Peyer's patch (tissue), 4 donors: ENCODE data around the gene TSLP. TPM values are rescaled to one million over a fixed set of nuclear protein-coding genes. Genes with fewer than 3 reads are reported as not detected.

Source experiments
- DNase-seq, 3 donors: peaks; one replicate each; pipeline ENCODE4 v3.0.0-alpha.2; 2017 to 2019
- H3K27ac ChIP-seq, 4 donors: fragments of 200-600 bp; sonication (generic); one replicate each; pipeline ENCODE4 v1.5.1; 2016 to 2019
- H3K27me3 ChIP-seq, 2 donors: fragments of 200-600 bp; sonication (generic); one replicate each; pipeline ENCODE4 v1.5.1; 2019
- H3K36me3 ChIP-seq, 3 donors: fragments of 200-600 bp; sonication (generic); one replicate each; pipeline ENCODE4 v1.5.1; 2016 to 2019
- H3K4me1 ChIP-seq, 4 donors: fragments of 200-600 bp; sonication (generic); one replicate each; pipeline ENCODE4 v1.5.1; 2016 to 2019
- H3K4me3 ChIP-seq, 4 donors: fragments of 200-600 bp; sonication (generic); 1 replicate in 3 of 4; 2 replicates in 1 of 4; pipeline ENCODE4 v1.5.1; 2016 to 2019; ENCODE audit warnings: mild to moderate bottlenecking in 1 of 4
- H3K9me3 ChIP-seq, 4 donors: fragments of 200-600 bp; sonication (generic); one replicate each; pipeline ENCODE4 v1.5.1; 2016 to 2019; ENCODE audit warnings: mild to moderate bottlenecking in 1 of 4
- CTCF ChIP-seq, 6 experiments: fragments of 450-650 bp in 4 of 6; fragments of 200-600 bp in 2 of 6; sonication (generic) in 1 of 6; IDR thresholded peaks; one replicate each; pipeline ENCODE4 v1.5.1; 2017 to 2019; ENCODE audit warnings: antibody characterized with exemption in 6 of 6, mild to moderate bottlenecking in 3 of 6, moderate library complexity in 1 of 6
- POLR2A ChIP-seq, 2 donors: fragments of 450-650 bp; IDR thresholded peaks; one replicate each; pipeline ENCODE4 v1.5.1; 2017; ENCODE audit warnings: antibody characterized with exemption in 2 of 2, mild to moderate bottlenecking in 2 of 2, moderate library complexity in 2 of 2
- total RNA-seq, 4 donors: library from RNA; depleted of rRNA; stranded (reverse); fragments of >200 nt; gene quantifications; one replicate each; pipeline ENCODE4 v1.1.0, GENCODE V29; 2016

TSLP gene
- total RNA-seq, 4 donors from 2014 or later = 0.35 to 0.40 TPM; not detected in 2

GRCh38 chr5:111076091-111076490 is 4.6 kb downstream of the TSLP start:
- DNase-seq = no peak
- Histone ChIP-seq H3K4me3 (no peak overlapping the region), H3K4me1 (peaks cover 0 to 7% (median 2%) of the 10 kb centered on the region in 4 donors), H3K36me3 (no peaks in the 10 kb centered on the region), H3K27me3 (no peaks in the 10 kb centered on the region), H3K27ac (no peak overlapping the region), H3K9me3 (no peaks in the 10 kb centered on the region)
- TF ChIP-seq CTCF (IDR thresholded peaks at IDR 0.05) (no peak), POLR2A (IDR thresholded peaks at IDR 0.05) (no peak)

- H3K36me3 ChIP-seq = no peaks in the 10 kb centered on the region
- no peak overlapping the region for H3K4me3 ChIP-seq
- peaks cover 0 to 5% (median 2%) of the 10 kb centered on the region in 4 donors for H3K4me1 ChIP-seq
- H3K9me3 ChIP-seq = no peaks in the 10 kb centered on the region
- no peak for TF ChIP-seq CTCF (IDR thresholded peaks at IDR 0.05)
- no peak for TF ChIP-seq POLR2A (IDR thresholded peaks at IDR 0.05)
- H3K27me3 ChIP-seq = no peaks in the 10 kb centered on the region
- no peak overlapping the region for H3K27ac ChIP-seq
- no peak for DNase-seq
Observed at GRCh38 chr5:111077678-111078077, 6.2 kb downstream of the TSLP start.

- H3K27me3 ChIP-seq = no peaks in the 10 kb centered on the region
- no peak for DNase-seq
- no peaks in the 10 kb centered on the region for H3K4me1 ChIP-seq
- TF ChIP-seq CTCF (IDR thresholded peaks at IDR 0.05) (no peak), POLR2A (IDR thresholded peaks at IDR 0.05) (no peak)
- H3K27ac ChIP-seq = no peak overlapping the region
- H3K36me3 ChIP-seq = no peaks in the 10 kb centered on the region
- no peak overlapping the region for H3K4me3 ChIP-seq
- no peaks in the 10 kb centered on the region for H3K9me3 ChIP-seq
Observed at GRCh38 chr5:111079846-111080245, 8.3 kb downstream of the TSLP start.

- no peaks in the 10 kb centered on the region for H3K9me3 ChIP-seq
- H3K27ac ChIP-seq = no peak overlapping the region
- no peak overlapping the region for H3K4me3 ChIP-seq
- H3K27me3 ChIP-seq = no peaks in the 10 kb centered on the region
- no peaks in the 10 kb centered on the region for H3K36me3 ChIP-seq
- DNase-seq = no peak
- H3K4me1 ChIP-seq = no peaks in the 10 kb centered on the region
- TF ChIP-seq POLR2A (IDR thresholded peaks at IDR 0.05) (no peak), CTCF (IDR thresholded peaks at IDR 0.05) (no peak)
Observed at GRCh38 chr5:111083323-111083722, 11.8 kb downstream of the TSLP start.

- Histone ChIP-seq H3K27me3 (no peaks in the 10 kb centered on the region), H3K27ac (peak within 1 kb of the TSS; percentile 66 to 85 (median 81)), H3K9me3 (no peaks in the 10 kb centered on the region), H3K36me3 (peaks cover 0 to 7% (median 0%) of the 10 kb centered on the region in 3 donors), H3K4me3 (peak within 1 kb of the TSS; percentile 76 to 98 (median 83)), H3K4me1 (peaks cover 0 to 16% (median 2%) of the 10 kb centered on the region in 4 donors)
- peak; percentile 84 to 94 (median 90) for DNase-seq
- TF ChIP-seq CTCF (IDR thresholded peaks at IDR 0.05) (no peak), POLR2A (IDR thresholded peaks at IDR 0.05) (no peak)
Observed at GRCh38 chr5:111092062-111092853, 20.7 kb downstream of the TSLP start, which contains the start of gene WDR36. WDR36 (plus strand) TSS chr5:111092348; CDS start chr5:111092457, 109 bp downstream.
